NCI-H1417 treated with DMSO at 0.1 percent for 48 hours (cell line): ENCODE measurements around the gene ANO1.

Experiments
- DNase-seq: peaks from one replicate; lab custom pipeline; 2025; lab: John Stamatoyannopoulos, UW

ANO1 gene

DNA sequence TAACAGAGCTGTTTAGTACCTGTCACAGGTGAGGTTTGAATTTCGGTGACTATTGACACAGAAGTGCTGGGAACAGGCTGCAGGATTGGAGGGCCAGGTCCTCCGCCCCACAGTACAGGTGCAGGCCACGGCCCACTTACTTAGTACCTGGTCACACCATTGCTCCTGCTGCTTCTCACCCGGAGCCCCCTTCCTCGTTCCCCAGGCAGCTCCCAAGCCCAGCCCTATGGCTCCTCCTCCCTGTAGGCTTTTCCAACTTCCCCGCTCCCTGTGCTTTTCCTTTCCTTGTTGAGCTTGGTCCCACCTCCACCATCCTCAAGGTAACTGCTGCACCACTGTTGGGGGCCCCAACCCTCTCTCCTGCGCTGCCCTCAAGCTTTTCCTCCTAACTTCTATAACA lies 27.9 kb upstream of the ANO1 start:
- DNase-seq, result no peak

DNA sequence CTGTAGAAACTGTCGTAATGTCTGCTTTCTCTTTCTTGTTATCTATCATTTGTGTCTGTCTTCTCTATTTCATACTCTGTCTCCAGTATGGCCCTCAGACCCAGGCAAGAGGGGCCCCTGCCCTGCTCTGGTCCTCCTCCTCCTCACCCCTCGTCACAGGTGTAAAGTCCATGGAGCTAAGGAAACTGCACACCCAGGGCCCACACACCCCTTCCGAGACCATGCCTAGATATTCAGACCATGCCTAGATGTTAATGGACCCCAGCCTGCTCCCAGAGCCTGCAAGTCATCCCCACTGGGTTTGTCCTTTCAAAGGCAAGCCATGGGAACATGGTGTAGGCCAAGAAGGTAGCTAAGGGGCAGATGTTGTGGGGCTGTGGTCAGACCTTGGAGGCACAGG lies 24.1 kb upstream of the ANO1 start:
- DNase-seq, result no peak

DNA sequence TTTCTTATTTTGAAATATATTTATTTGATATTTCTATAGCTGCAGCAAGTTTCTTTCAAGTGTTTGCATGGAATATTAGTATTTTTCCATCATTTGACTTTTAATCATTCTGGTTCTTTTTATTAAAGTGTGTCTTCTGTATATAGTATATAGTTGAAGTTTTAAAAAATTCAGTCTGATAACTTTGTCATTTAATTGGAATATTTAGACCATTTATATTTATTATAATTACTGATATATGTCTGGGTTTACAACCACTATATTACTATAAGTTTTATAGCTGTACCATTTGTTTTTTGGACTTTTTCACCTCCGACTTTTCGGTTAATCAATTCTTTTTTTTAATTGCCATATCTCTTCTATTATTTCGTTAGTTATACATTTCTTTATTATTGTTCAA lies 22.7 kb upstream of the ANO1 start:
- no peak for DNase-seq

DNA sequence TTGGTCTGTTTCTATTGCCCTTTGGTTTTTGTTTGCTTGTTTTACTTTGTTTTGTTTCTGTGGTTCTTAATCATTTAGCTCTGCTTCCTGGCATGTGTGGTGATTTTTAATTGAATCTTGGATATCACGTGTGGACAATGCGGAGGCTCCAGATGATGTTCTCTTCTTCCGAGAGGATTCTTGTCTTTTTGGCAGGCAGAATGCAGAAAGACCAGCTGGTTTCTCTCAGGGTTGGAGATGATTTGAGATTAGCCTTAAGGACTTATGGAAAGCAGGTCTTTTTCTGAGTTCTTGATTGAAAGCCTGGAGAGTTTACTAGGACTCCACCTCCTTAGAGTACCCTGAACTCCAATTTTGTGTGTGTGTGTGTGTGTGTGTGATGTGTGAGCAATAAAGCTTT lies 21.0 kb upstream of the ANO1 start:
- DNase-seq, result no peak

DNA sequence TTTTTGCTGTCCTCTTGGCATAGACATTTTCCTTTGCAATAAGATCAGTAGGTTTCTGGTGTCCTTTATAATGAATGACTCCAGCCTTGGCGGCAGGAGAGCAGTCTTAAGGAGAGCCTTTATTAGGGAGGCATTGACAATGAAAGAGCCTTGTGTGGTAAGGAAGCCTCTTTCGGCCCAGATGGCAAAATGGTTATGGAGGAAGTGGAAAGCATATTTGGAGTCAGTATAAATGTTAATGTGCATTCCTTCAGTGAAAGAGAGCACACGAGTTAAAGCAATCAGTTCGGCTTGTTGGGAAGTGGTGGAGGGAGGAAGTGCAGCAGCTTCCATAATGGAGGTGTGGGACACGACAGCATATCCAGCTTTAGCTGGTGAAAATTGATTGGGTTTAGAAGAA lies 18.1 kb upstream of the ANO1 start:
- DNase-seq, result no peak

DNA sequence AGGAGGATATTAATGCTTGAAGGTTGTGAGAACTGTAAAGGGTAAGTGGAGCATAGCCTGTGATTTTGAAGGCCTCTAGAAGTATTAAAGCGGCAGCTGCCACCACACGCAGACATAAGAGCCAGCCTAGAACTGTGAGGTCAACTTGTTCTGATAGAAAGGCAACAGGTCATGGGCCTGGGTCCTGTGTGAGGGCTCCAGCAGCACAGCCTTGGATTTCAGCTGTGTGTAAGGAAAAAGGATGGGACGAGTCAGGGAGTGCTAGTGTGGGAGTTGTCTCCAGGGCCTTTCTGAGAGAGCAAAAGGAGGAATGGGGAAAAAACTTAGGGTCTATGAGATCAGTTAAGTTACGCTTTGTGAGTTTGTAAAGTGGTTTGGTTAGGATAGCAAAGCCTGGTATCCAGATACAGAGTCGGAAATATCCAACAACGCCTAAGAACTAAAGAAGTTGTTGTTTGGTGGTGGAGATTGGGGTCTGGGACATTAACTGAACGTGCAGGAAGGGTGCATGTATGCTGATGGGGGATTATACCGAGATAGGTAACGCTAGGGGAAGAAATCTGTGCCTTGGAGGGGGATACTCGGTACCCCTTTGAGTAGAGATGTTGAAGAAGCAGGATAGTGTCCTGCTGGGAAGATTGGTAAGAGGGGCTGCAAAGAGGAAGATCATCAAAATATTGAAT lies 17.4 kb upstream of the ANO1 start:
- DNase-seq, result no peak

GRCh38 chr11:70061734-70062133 lies 16.4 kb upstream of the ANO1 start:
- no peak for DNase-seq

DNA sequence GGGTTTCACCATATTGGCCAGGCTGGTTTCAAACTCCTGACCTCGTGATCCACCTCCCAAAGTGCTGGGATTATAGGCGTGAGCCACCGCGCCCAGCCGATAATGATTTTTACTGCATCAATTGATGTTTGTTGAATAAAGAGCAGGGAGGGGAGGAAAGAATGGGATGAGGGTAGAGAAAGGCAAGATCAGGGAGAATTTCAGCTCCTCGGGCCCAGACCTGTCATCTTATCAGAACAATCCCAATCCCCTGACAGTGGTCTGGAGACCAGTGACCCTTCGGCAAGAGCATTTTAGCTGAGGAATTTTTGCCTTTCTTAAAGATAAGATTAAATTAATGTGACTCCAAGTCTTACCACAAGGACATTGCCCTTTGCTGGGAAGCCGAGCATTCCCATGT lies 15.0 kb upstream of the ANO1 start:
- DNase-seq, result no peak

DNA sequence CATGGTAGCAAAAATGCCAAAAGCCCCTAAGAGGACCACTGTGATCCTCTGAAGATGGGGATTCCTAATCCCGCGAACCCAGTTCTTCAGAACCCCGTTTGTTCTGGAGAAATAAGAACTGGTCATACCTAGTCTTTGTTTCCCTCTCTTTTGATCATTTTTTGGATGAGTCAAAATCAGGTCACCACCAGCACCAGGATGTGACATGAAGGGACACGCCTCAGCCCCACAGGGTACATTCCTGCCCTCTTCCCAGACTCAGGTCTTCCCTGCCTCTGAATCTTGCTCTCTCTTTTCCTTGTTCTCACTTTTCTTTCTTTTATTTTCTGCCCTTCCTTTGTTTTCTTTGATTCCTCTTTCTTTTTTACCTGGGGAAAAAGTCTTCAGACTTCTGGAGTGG lies 14.6 kb upstream of the ANO1 start:
- no peak for DNase-seq

DNA sequence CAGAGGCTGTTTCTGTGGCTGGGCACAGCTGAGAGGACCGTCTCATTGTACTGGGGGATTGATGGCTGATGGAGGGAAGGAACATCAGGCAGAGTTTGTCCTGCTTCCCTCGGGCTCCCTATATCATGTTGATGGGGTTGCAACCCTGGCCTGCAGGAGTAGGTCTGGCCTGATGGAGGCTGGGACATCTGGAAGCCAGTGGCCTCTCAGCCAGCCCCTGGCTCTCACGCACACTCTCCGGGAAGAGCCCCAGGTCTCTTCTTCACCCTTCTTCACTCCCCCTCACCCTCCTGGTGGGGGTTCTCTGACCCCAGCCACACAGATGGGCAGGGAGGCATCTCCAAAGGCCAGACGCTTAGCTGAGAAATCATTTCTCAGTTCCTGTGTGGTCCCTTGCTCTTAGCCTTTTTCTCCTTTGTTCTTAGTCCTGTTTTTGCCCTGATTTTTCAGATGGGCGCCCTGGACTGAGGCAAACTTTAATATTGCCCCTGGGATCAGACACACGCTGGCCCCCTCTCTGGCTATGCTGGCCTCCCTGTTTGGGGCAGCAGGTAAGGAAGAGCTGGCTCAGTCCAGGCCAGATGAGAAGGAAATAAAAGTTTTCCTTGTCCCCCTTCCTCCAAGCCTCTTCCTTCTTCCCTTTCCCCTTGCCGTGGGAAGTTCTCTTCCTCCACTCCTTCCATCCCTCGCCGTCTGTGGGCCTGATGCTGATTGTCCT lies 13.9 kb upstream of the ANO1 start:
- DNase-seq, result no peak

DNA sequence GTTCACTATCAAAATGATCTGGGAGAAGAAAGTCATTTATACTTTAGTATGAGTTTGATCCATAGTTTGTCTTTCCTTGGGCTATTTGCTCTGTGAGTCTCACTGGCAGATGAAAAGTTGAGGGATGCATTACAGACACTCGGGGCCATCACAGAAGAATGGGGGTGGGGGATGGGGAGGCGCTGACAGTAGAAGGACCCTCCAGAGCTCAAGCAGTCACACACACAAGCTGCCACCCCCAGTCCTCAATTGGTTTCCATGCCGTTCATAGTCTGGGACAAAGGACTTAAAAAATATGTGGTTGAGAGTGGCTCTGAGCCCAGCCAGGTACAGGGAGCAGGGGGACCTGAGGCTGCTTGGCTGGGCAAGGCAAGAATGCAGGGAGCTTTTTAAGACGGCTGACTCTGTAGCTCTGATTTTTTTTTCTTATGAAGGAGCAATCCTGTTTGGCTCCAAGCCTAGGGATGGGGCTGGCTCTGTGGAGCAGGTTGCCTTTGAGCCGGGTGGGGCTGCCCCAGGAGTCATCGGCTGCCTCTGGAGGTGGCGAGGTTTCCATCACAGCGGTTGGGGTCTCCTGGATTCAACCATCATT lies 13.3 kb upstream of the ANO1 start:
- no peak for DNase-seq

GRCh38 chr11:70065318-70066135 lies 12.6 kb upstream of the ANO1 start:
- DNase-seq, result no peak

DNA sequence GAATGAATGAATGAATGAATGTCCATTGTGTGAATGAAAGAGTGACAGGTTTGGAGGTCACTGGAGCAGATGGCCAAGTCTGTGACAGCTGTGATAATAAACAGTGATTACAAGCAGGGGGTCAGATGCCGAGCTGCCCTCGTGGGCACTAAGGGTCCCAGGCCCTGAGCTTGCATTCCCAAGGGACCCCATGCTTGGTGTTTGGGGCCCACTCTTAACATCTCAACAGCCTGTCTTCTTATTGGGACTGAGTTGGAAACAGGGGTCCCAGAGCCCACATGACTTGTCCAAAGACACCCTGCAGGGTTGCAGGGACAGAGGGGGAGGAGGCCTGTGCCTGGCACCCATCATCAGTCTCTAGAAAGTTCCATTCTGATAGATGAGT lies 12.0 kb upstream of the ANO1 start:
- DNase-seq, result no peak

DNA sequence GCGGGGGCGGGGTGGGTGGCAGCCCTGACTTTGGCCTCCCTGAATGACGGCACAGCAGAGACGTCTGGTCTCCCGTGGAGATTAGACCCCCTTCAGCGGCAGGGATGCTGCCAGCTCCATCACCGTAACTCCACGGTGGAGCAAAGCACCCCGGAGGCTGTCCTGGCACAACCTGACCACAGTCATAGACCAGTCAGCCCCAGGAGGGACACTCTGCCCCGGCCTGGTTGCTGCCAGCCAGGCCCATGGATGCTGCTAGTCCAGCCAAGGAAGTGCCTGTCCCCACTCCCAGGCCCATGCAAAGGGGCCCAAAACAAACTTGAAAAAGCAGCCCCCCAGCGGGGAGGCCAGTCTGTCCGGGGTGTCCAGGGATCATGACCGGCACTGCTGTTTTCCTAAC lies 11.5 kb upstream of the ANO1 start:
- DNase-seq, result no peak

GRCh38 chr11:70067036-70067435 lies 11.1 kb upstream of the ANO1 start:
- no peak for DNase-seq

- DNase-seq, result no peak
Observed at GRCh38 chr11:70067591-70068341, 10.4 kb upstream of the ANO1 start.

DNA sequence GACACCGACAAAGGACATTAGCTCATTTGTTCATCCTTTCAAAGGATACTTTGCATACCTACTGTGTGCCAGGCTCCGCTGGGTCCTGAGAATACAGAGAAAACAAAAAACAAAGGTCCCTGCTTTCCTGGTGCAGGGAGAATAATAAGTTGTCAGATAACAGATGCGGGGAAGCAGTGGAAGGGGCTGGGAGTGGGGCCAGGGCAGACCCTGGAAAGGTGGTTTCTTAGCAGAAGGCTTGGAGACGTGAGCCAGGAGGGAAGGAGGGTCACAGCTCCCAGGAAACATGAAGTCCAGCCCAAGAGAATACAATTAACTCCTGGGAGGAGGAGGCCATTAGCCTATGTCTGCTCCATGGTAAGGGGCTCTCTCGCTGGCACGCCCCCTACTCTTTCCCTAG lies 9.8 kb upstream of the ANO1 start:
- DNase-seq, result no peak

GRCh38 chr11:70068950-70069349 lies 9.2 kb upstream of the ANO1 start:
- DNase-seq, result no peak

DNA sequence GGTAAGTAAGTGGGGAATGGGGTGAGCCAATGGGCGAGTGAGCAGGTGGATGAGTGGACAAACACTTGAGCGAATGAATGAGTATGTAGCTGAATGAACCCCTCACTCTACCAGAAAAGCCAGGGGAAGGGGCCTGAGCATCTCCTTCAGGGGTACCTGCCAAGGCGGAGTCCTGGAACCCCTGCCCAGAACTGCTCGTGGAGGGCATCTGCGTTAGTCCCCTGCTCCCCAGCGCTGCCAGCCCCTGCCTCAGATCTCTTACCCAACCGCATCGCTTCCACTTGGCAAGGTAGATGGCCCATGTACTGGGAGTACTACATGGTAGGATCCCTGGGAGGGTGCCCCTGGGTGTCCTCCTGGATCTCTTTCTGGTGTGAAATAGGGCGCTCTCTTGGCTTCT lies 7.4 kb upstream of the ANO1 start:
- no peak for DNase-seq

GRCh38 chr11:70071996-70072395 lies 6.1 kb upstream of the ANO1 start:
- no peak for DNase-seq

DNA sequence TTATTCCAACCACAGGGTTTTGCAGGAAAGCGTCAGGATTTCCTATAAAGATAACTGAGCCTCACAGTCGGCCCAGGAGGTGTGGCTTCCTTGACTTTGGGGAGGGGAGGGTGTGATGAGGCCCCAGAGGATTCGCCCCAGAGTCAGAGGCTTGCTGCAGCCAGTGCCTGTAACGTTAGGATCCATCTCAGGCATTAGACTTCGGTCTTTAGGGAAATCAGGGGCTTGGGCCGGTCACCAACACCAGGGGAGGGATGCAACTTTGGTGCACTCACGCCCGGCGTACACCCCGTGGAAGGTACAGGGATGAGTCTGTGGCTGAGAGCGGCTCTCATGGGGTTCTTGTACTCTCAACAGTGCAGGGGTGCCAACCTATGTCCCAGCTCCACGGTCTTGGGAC lies 5.7 kb upstream of the ANO1 start:
- DNase-seq, result no peak
